K562 (cell line): ENCODE results near the gene GCDH. TPM values are rescaled to one million over a fixed set of nuclear protein-coding genes. Genes with fewer than 3 reads are reported as not detected.

ENCODE experiments used
- ATAC-seq: fragments of 200-7000 bp; cut with Tn5 transposase; 3 replicates; pipeline ENCODE4 v1.9.1; 2020; ENCODE audit warnings: moderate library complexity
- BruUV-seq: library from RNA; stranded (reverse); fragments of 400-500 nt; replicated peaks from 2 replicates; lab custom pipeline; 2021; lab: Mats Ljungman, UMichigan
- CTCF ChIA-PET: fragments of 300-600 bp; formaldehyde crosslinking; extraction: SDS; loops from one replicate; lab custom pipeline; 2021; ENCODE audit warnings: low intra/inter-chr PET ratio; lab: Yijun Ruan, JAX
- POLR2A ChIA-PET: fragments of 300-600, 350-650 bp; sonication (Branson Sonifier 250); formaldehyde crosslinking; extraction: SDS; loops from one replicate; lab custom pipeline; 2021; ENCODE audit warnings: antibody characterized with exemption, inconsistent platforms; lab: Yijun Ruan, JAX
- DNase-seq, 4 experiments: peaks; one replicate each; pipeline versions ENCODE4 v3.0.0 to v3.0.0-alpha.2; 2011 to 2018; ENCODE audit warnings: low spot score in 3 of 4, mixed read lengths in 3 of 4; ENCODE audit errors: extremely low read depth in 1 of 4
- FAIRE-seq: peaks from 2 replicates; lab custom pipeline; 2011; peaks lifted over from hg19 to GRCh38; lab: Jason Lieb, UNC
- H2AFZ ChIP-seq: 2 replicates; pipeline ENCODE4 v1.6.0; 2011; ENCODE audit warnings: low read depth, low read length, control low read depth, inconsistent platforms
- H3K27ac ChIP-seq: fragments of 200-600 bp; 3 replicates; pipeline ENCODE4 v1.8.0; 2011; ENCODE audit warnings: low read depth, mild to moderate bottlenecking, control low read depth, inconsistent platforms, low read length, moderate library complexity, mixed read lengths; ENCODE audit errors: extremely low read depth
- H3K27me3 ChIP-seq, 2 experiments: fragments of 300-600 bp in 1 of 2; 2 replicates in 1 of 2; 3 replicates in 1 of 2; pipeline versions ENCODE4 v1.6.0 to v1.8.0; 2011; ENCODE audit warnings: inconsistent platforms in 2 of 2, low read length in 2 of 2, mild to moderate bottlenecking in 1 of 2, mixed read lengths in 1 of 2, moderate library complexity in 1 of 2; ENCODE audit not compliant: control insufficient read depth in 2 of 2, insufficient read depth in 2 of 2
- H3K36me3 ChIP-seq: fragments of 300-600 bp; 3 replicates; pipeline ENCODE4 v1.8.0; 2011; ENCODE audit warnings: mild to moderate bottlenecking, low read length, inconsistent platforms; ENCODE audit not compliant: control insufficient read depth, insufficient read depth
- H3K4me1 ChIP-seq, 2 experiments: fragments of 200-600 bp in 1 of 2; replicated peaks in 1 of 2; 2 replicates in 1 of 2; 3 replicates in 1 of 2; pipeline versions ENCODE4 v1.5.1 to v1.8.0; 2011; ENCODE audit warnings: inconsistent platforms in 2 of 2, low read length in 2 of 2, mild to moderate bottlenecking in 1 of 2, mixed read lengths in 1 of 2, moderate library complexity in 1 of 2; ENCODE audit not compliant: control insufficient read depth in 2 of 2, insufficient read depth in 2 of 2
- H3K4me2 ChIP-seq: 2 replicates; pipeline ENCODE4 v1.6.1; 2011; ENCODE audit warnings: low read length, control low read depth, inconsistent platforms, mixed read lengths; ENCODE audit not compliant: insufficient read depth
- H3K4me3 ChIP-seq: fragments of 200-600 bp; sonication (generic), shearing (Covaris generic); 2 replicates; pipeline ENCODE4 v1.5.1; 2016; ENCODE audit warnings: control low read depth, inconsistent platforms
- H3K79me2 ChIP-seq: fragments of 200-600 bp; 3 replicates; pipeline ENCODE4 v1.8.0; 2011; ENCODE audit warnings: low read length, inconsistent platforms; ENCODE audit not compliant: control insufficient read depth, insufficient read depth
- H3K9ac ChIP-seq, 2 experiments: 2 replicates each; pipeline versions ENCODE4 v1.6.0 to v1.6.1; 2011; ENCODE audit warnings: low read depth in 2 of 2, low read length in 2 of 2, control low read depth in 1 of 2, inconsistent platforms in 1 of 2, mild to moderate bottlenecking in 1 of 2, mixed read lengths in 1 of 2; ENCODE audit not compliant: insufficient read depth in 1 of 2
- H3K9me1 ChIP-seq: one replicate; pipeline ENCODE4 v1.6.0; 2011; ENCODE audit warnings: inconsistent platforms, mild to moderate bottlenecking, low read length, moderate library complexity; ENCODE audit not compliant: control insufficient read depth, insufficient read depth
- H3K9me3 ChIP-seq: replicated peaks from 2 replicates; pipeline ENCODE4 v1.5.1; 2011; ENCODE audit warnings: low read depth, low read length, inconsistent platforms; ENCODE audit not compliant: control insufficient read depth, insufficient read depth
- H4K20me1 ChIP-seq: replicated peaks from 2 replicates; pipeline ENCODE4 v1.6.1; 2011; ENCODE audit warnings: low read length, inconsistent platforms, mixed read lengths; ENCODE audit not compliant: control insufficient read depth, insufficient read depth
- EWSR1 ChIP-seq: fragments of 450-650 bp; IDR thresholded peaks from 2 replicates; pipeline ENCODE4 v1.6.1; 2018; ENCODE audit warnings: borderline replicate concordance, mild to moderate bottlenecking, low read depth, moderate library complexity; ENCODE audit not compliant: partially characterized antibody
- GATAD2A ChIP-seq: fragments of 450-650 bp; IDR thresholded peaks from 2 replicates; pipeline ENCODE4 v1.6.1; 2017
- KLF13 ChIP-seq: fragments of 450-650 bp; IDR thresholded peaks from 2 replicates; pipeline ENCODE4 v1.6.1; 2016; ENCODE audit warnings: missing genetic modification characterization, low read depth, mild to moderate bottlenecking, missing compliant biosample characterization, moderate library complexity, borderline replicate concordance
- MTA3 ChIP-seq: fragments of 450-650 bp; formaldehyde crosslinking; IDR thresholded peaks from 2 replicates; pipeline ENCODE4 v1.6.1; 2017; ENCODE audit warnings: mild to moderate bottlenecking, borderline replicate concordance
- MXI1 ChIP-seq: IDR thresholded peaks from 2 replicates; pipeline ENCODE4 v1.6.1; 2011; ENCODE audit warnings: low read depth, mild to moderate bottlenecking, improper control_type of control experiment, low read length
- NFIX ChIP-seq: fragments of 250-450 bp; sonication (Bioruptor Pico); IDR thresholded peaks from 2 replicates; pipeline ENCODE4 v1.4.0; 2020; ENCODE audit warnings: low read depth, mild to moderate bottlenecking, moderate library complexity
- SIN3B ChIP-seq: fragments of 450-650 bp; IDR thresholded peaks from 2 replicates; pipeline ENCODE4 v1.6.1; 2017; ENCODE audit warnings: low read depth, mild to moderate bottlenecking, moderate library complexity
- SMARCB1 ChIP-seq: IDR thresholded peaks from 2 replicates; pipeline ENCODE4 v1.6.1; 2011; ENCODE audit warnings: improper control_type of control experiment, low read depth; ENCODE audit not compliant: insufficient read length
- TGIF2 ChIP-seq: sonication (generic); formaldehyde crosslinking; IDR thresholded peaks from 2 replicates; pipeline ENCODE4 v1.8.1; 2022; ENCODE audit warnings: mild to moderate bottlenecking, missing genetic modification reagents, moderate library complexity
- ZFP30 ChIP-seq: fragments of 250-450 bp; sonication (Bioruptor Pico); IDR thresholded peaks from 2 replicates; pipeline ENCODE4 v1.8.0; 2022; ENCODE audit warnings: moderate library complexity, mild to moderate bottlenecking, inconsistent platforms, borderline replicate concordance
- ZNF175 ChIP-seq: fragments of 200-800 bp; sonication (Bioruptor generic); IDR thresholded peaks from 2 replicates; pipeline ENCODE4 v1.6.1; 2016; ENCODE audit warnings: low read depth, mild to moderate bottlenecking, missing genetic modification characterization, missing compliant biosample characterization
- WGBS: fragments of 100-300 bp; shearing (Covaris generic); methylation state at CpG from one replicate; pipeline ENCODE4 v1.1.6; 2016; ENCODE audit warnings: low coverage, mixed read lengths; ENCODE audit not compliant: insufficient coverage; ENCODE audit errors: missing lambda C conversion rate; 5-methylcytosine and 5-hydroxymethylcytosine counted together
- in situ Hi-C: fragments of 300-500 bp; cut with MboI; formaldehyde crosslinking; loops from 4 replicates; pipeline ENCODE4 v1.15.0; 2018; ENCODE audit warnings: inconsistent platforms, mixed read lengths
- intact Hi-C: fragments of 100-400 bp; cut with micrococcal nuclease; formaldehyde crosslinking; loops from 2 replicates; pipeline ENCODE4 v1.14.2; 2022
- polyA plus RNA-seq, 8 experiments: library from polyadenylated mRNA; depleted of rRNA in 4 of 8; stranded (reverse) in 5 of 8; unstranded in 3 of 8; fragments of >200 nt; fragmentation: Nextera tagmentation in 2 of 8; fragmentation: Illumina TruSeq in 1 of 8; extraction: Ambion mirVana in 2 of 8; extraction: Trizol in 1 of 8; gene quantifications; 2 replicates each; pipeline versions ENCODE4 v1.2.1 to v1.2.3, GENCODE V29; 2011 to 2014; ENCODE audit warnings: inconsistent platforms in 1 of 8, missing spikeins in 1 of 8
- total RNA-seq, 7 experiments: library from RNA; depleted of rRNA in 6 of 7; stranded (reverse); fragments of >200 nt in 6 of 7; fragmentation: Illumina TruSeq in 2 of 7; extraction: Trizol in 2 of 7; gene quantifications; 2 replicates each; pipeline versions ENCODE4 v1.2.1 to v1.2.3, GENCODE V29; 2011 to 2021; ENCODE audit warnings: low replicate concordance in 1 of 7
- TF ChIP-seq, protein P1 (sequence below): sonication (generic); formaldehyde crosslinking; IDR thresholded peaks from 2 replicates; pipeline ENCODE4 v1.8.0; 2022; ENCODE audit warnings: mild to moderate bottlenecking, low read depth, missing genetic modification reagents
- TF ChIP-seq, protein P2 (sequence below), 2 experiments: fragments of 450-650 bp; conservative IDR thresholded peaks; 2 replicates each; pipeline ENCODE4 v1.6.1; 2017; ENCODE audit warnings: mild to moderate bottlenecking in 2 of 2, moderate library complexity in 2 of 2

The GCDH gene
- total and polyA plus RNA-seq, 9 of the 15 experiments (the other 6 are each of a cell fraction or from before 2014, with no cell fraction given), result 2.9 to 50.8 (median 19.1) TPM

DNA sequence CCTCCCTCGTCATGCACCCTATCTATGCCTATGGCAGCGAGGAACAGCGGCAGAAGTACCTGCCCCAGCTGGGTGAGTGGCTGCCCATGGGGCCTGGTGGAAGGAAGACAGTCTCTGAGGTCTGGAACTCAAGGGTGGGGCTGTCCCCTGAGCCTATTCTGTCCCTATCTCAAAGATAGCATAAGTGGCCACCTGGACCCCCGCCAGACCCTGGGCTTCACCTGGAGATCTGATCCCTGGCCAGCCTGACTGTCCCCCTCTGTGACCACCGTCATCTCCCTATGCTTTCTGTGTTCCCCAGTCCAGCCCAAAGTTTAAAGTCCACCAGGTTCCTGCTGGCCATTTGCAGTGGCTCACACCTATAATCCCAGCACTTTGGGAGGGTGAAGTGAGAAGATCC lies 2.6 kb downstream of the GCDH start:
- TF ChIP-seq SIN3B, result no peak
- no peak for TF ChIP-seq GATAD2A
- TF ChIP-seq ZFP30 (CRISPR knock-in tag), result no peak
- no peaks in the 10 kb centered on the region for H3K9me1 ChIP-seq
- DNase-seq, result no peak
- H3K9me3 ChIP-seq, result no peaks in the 10 kb centered on the region
- H3K4me2 ChIP-seq, result no peak overlapping the region
- H3K9ac ChIP-seq, result peak overlapping the region in 1 of 2 experiments; percentile 65; a peak in 2 of 4 replicates
- no peaks in the 10 kb centered on the region for H3K27me3 ChIP-seq
- in situ Hi-C loops, result no loop called here
- peaks cover 52% of the 10 kb centered on the region; the same call in 2 of the 3 replicates for H3K36me3 ChIP-seq
- peaks cover 4 to 44% of the 10 kb centered on the region in 2 experiments; a peak in 4 of 5 replicates for H3K4me1 ChIP-seq
- ATAC-seq, result no peak
- no peak overlapping the region for H3K4me3 ChIP-seq
- no peak overlapping the region for H3K27ac ChIP-seq
- FAIRE-seq, result no peak
- peaks cover 5% of the 10 kb centered on the region; the same call in 1 of the 2 replicates for H4K20me1 ChIP-seq
- H2AFZ ChIP-seq, result no peak overlapping the region
- H3K79me2 ChIP-seq, result peaks cover 13% of the 10 kb centered on the region
- no TSS peak for BruUV-seq
- ChIA-PET POLR2A (interaction anchor here (0.6 to 1.2 kb wide), 4 partner anchors 9 to 49 kb away, joined by 3 to 8 read pairs (median 4); no protein-coding TSS in a partner anchor), CTCF (no interaction called here)
- intact Hi-C loops, result no loop called here
- WGBS, result 93% methylated on average over 5 of the region's 5 CpGs

DNA sequence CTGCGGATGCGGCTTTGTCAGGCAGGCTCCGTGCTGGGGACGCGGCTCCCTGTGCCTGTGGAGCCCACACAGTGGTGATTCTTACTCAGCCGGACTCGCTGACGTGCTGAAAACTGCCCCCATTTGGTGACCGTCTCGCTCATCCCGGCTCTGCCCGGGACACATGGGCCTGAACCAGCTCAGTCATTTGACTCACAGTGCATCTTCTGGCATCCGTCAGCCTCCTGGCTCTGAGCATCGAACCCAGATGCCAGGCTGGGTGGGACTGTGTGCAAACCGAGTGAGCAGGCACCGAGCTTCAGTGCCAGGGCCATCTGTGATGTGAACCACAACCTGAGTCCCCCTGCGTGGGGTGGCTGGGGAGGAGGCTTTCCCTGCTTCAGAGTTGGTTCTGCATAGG lies 5.5 kb downstream of the GCDH start:
- 97% methylated on average over 17 of the region's 17 CpGs for WGBS
- POLR2A ChIA-PET, result interaction anchor here (0.6 to 1.7 kb wide), 4 partner anchors 12 to 43 kb away, joined by 3 to 6 read pairs (median 3); no protein-coding TSS in a partner anchor
- in situ Hi-C loops, result no loop called here
- peaks cover 0 to 27% of the 10 kb centered on the region in 2 experiments; a peak in 3 of 5 replicates for H3K4me1 ChIP-seq
- H3K4me3 ChIP-seq, result no peak overlapping the region
- no peaks in the 10 kb centered on the region for H3K27me3 ChIP-seq
- BruUV-seq, result no TSS peak
- no peak overlapping the region for H2AFZ ChIP-seq
- peaks cover 7% of the 10 kb centered on the region for H3K79me2 ChIP-seq
- peaks cover 70% of the 10 kb centered on the region; the same call in 2 of the 3 replicates for H3K36me3 ChIP-seq
- CTCF ChIA-PET, result no interaction called here
- no peaks in the 10 kb centered on the region for H3K9me1 ChIP-seq
- no peak for FAIRE-seq
- no peak for ATAC-seq
- peak overlapping the region in 1 of 2 experiments; percentile 54; a peak in 1 of 4 replicates for H3K9ac ChIP-seq
- H4K20me1 ChIP-seq, result peaks cover under 1% of the 10 kb centered on the region; the same call in 1 of the 2 replicates
- H3K4me2 ChIP-seq, result no peak overlapping the region
- intact Hi-C loops, result no loop called here
- no peak for DNase-seq
- no peaks in the 10 kb centered on the region for H3K9me3 ChIP-seq
- H3K27ac ChIP-seq, result no peak overlapping the region
- TF ChIP-seq TGIF2 (no peak), NFIX (CRISPR knock-in tag) (no peak), SMARCB1 (no peak), ZNF175 (CRISPR knock-in tag) (no peak), KLF13 (tag) (no peak), EWSR1 (no peak), MXI1 (no peak), MTA3 (no peak)
- TF ChIP-seq, protein P1, sequence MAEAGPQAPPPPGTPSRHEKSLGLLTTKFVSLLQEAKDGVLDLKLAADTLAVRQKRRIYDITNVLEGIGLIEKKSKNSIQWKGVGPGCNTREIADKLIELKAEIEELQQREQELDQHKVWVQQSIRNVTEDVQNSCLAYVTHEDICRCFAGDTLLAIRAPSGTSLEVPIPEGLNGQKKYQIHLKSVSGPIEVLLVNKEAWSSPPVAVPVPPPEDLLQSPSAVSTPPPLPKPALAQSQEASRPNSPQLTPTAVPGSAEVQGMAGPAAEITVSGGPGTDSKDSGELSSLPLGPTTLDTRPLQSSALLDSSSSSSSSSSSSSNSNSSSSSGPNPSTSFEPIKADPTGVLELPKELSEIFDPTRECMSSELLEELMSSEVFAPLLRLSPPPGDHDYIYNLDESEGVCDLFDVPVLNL (CRISPR knock-in tag), result no peak
- TF ChIP-seq, protein P2, sequence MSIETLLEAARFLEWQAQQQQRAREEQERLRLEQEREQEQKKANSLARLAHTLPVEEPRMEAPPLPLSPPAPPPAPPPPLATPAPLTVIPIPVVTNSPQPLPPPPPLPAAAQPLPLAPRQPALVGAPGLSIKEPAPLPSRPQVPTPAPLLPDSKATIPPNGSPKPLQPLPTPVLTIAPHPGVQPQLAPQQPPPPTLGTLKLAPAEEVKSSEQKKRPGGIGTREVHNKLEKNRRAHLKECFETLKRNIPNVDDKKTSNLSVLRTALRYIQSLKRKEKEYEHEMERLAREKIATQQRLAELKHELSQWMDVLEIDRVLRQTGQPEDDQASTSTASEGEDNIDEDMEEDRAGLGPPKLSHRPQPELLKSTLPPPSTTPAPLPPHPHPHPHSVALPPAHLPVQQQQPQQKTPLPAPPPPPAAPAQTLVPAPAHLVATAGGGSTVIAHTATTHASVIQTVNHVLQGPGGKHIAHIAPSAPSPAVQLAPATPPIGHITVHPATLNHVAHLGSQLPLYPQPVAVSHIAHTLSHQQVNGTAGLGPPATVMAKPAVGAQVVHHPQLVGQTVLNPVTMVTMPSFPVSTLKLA (conservative IDR thresholded peaks at IDR 0.05), result no peak
